GM12875 (cell line): ENCODE data around the gene SWAP70.

Experiments used
- H3K4me3 ChIP-seq: one replicate; pipeline ENCODE4 v1.5.1; 2011; ENCODE audit warnings: low read depth, low read length, control low read depth
- CTCF ChIP-seq: IDR thresholded peaks from 2 replicates; pipeline ENCODE4 v1.5.1; 2011; ENCODE audit warnings: low read depth, mild to moderate bottlenecking, control low read depth, inconsistent platforms, low read length, moderate library complexity, borderline replicate concordance; ENCODE audit not compliant: insufficient read depth

Gene SWAP70

DNA sequence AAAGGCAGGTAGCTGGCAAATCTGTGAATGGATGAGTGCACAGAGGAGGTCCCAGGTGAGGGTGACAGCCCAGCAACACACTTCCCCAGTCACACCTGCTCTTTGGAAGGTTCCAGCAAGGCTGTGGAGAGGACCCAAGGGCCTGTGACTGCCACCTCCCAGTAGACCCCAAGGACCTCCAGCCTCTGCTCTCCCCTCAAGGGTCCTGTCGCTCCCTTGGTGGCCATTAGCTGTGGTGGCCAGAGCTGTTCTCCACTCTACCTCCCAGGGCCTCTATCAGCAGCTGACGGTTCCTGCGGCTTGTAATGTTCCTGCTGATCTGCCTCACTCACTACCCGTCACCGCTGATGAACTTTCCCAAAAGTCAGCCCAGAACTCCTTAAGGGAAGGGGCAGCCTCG lies 93.0 kb downstream of the SWAP70 start:
- no peak for TF ChIP-seq CTCF
- H3K4me3 ChIP-seq = no peak overlapping the region

GRCh38 chr11:9757809-9758636 lies 94.1 kb downstream of the SWAP70 start:
- TF ChIP-seq CTCF = peak; percentile 97
- peak overlapping the region; percentile 66 for H3K4me3 ChIP-seq

DNA sequence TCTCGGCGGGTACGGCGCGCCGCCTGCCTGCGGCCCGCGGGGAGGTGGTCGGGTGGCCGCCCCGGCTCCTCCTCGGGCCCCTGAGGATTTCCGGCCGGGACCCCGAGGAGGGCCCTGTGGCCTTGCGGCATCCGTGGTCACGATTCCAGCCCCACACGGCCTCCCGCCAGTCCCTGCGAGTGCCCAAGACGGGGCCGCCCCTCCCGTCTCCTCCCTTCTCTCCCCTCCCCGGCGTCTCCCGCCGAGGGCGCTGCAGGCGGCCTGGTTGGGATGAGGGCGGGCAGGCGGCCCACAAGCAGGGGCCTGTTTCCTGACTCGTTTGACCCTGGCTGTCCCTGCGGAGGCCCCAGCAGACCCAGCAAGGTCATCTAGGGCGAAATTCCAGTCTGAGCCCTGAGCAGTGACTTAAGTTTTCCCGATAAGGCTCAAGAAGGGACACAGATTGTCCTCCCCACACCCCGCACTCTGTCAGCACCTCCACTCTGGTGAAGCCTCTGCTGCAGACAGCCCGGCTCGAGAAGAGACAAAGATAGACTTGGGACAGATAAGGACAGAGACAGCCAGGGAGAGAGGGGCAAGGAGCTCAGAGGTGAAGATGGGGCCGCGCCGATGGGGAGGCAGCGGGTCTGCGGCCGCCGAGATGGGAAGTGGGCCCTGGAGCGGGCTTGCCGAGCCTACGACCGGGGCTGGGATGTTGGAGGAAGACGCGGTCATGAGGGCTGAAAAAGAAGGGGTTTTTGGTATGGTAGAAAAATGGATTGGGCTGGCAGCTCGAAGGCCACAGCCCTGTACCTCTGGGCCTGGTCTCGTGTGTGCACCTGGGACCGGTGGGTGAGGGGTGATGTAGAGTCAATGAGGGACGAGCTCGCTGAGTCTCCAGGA lies 95.0 kb downstream of the SWAP70 start:
- H3K4me3 ChIP-seq = peak overlapping the region; percentile 66
- TF ChIP-seq CTCF = no peak

- H3K4me3 ChIP-seq = no peak overlapping the region
Measured at GRCh38 chr11:9759519-9760192, 95.8 kb downstream of the SWAP70 start.

DNA sequence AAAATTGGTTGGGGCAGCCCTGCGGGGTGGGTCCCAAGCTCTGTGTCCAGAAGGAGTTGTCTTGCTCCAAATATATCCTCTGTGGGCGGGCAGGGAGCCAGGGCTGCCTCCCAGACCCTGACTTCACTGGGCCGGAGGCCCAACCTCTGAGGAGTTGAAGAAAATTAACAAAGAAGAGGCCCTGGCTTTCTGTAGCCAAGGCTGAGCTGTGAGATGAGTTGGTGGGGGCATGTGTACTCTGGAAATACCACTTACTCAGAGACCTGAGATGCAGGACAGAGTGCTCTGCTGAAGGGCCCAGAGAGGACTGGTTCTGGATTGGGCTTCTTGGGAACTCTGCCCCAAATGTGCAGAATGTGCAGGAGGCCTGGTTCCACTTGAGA lies 96.3 kb downstream of the SWAP70 start:
- no peak overlapping the region for H3K4me3 ChIP-seq
- TF ChIP-seq CTCF = no peak

More at GRCh38 chr11:9759519-9760192, 95.8 kb downstream of the SWAP70 start:
- TF ChIP-seq CTCF = no peak

GRCh38 chr11:9761441-9761945 lies 97.6 kb downstream of the SWAP70 start:
- no peak for TF ChIP-seq CTCF
- no peak overlapping the region for H3K4me3 ChIP-seq
